Cardiac muscle cell (in vitro differentiated cells and primary cell): Measurements from ENCODE around the gene ABL1. TPM values are rescaled to one million over a fixed set of nuclear protein-coding genes. Genes with fewer than 3 reads are reported as not detected.

Experiments used
- DNase-seq, 2 donors: peaks; one replicate each; pipeline versions ENCODE4 v3.0.0 to v3.0.0-alpha.2; 2010 to 2017; ENCODE audit warnings: low read depth in 1 of 2, low spot score in 1 of 2
- H3K27ac ChIP-seq: fragments of 200-600 bp; sonication (generic); 2 replicates; pipeline ENCODE4 v1.5.1; 2016
- H3K27me3 ChIP-seq: fragments of 200-600 bp; sonication (generic); 2 replicates; pipeline ENCODE4 v1.6.0; 2016; ENCODE audit warnings: control low read depth
- H3K36me3 ChIP-seq: fragments of 200-600 bp; sonication (generic); 2 replicates; pipeline ENCODE4 v1.5.1; 2016; ENCODE audit warnings: control low read depth
- H3K4me1 ChIP-seq: fragments of 200-600 bp; sonication (generic); 2 replicates; pipeline ENCODE4 v1.8.1; 2017; ENCODE audit warnings: low read depth, mild to moderate bottlenecking, mixed run types
- H3K4me3 ChIP-seq: fragments of 200-600 bp; sonication (generic); 2 replicates; pipeline ENCODE4 v1.5.1; 2016; ENCODE audit warnings: mild to moderate bottlenecking
- H3K9me3 ChIP-seq: fragments of 200-600 bp; sonication (generic); 2 replicates; pipeline ENCODE4 v1.5.1; 2017; ENCODE audit warnings: low read depth, mild to moderate bottlenecking, control low read depth
- CTCF ChIP-seq: IDR thresholded peaks from 2 replicates; pipeline ENCODE4 v1.5.1; 2012; ENCODE audit warnings: low read depth, mild to moderate bottlenecking, low read length
- polyA plus RNA-seq: library from polyadenylated mRNA; unstranded; fragments of >200 nt; fragmentation: Nextera tagmentation; extraction: Ambion mirVana; gene quantifications from 2 replicates; pipeline ENCODE4 v1.2.1, GENCODE V29; 2016
- total RNA-seq: library from RNA; depleted of rRNA; stranded (reverse); fragments of >200 nt; gene quantifications from 2 replicates; pipeline ENCODE4 v1.2.3, GENCODE V29; 2016

Gene ABL1
- total and polyA plus RNA-seq, 2 experiments from 2014 or later = 41.8 to 97.1 TPM

GRCh38 chr9:130878295-130878694, 43.2 kb downstream of the ABL1 start:
- no peak for TF ChIP-seq CTCF
- Histone ChIP-seq H3K4me1 (peaks cover 7% of the 10 kb centered on the region), H3K27ac (no peak overlapping the region), H3K36me3 (peaks cover 64% of the 10 kb centered on the region), H3K9me3 (no peaks in the 10 kb centered on the region), H3K4me3 (no peak overlapping the region), H3K27me3 (no peaks in the 10 kb centered on the region)
- no peak for DNase-seq

- peaks cover 59% of the 10 kb centered on the region for H3K36me3 ChIP-seq
- no peaks in the 10 kb centered on the region for H3K27me3 ChIP-seq
- no peak overlapping the region for H3K4me3 ChIP-seq
- DNase-seq = no peak
- H3K4me1 ChIP-seq = no peaks in the 10 kb centered on the region
- H3K9me3 ChIP-seq = no peaks in the 10 kb centered on the region
- H3K27ac ChIP-seq = no peak overlapping the region
- no peak for TF ChIP-seq CTCF
These were observed 44.9 kb downstream of the ABL1 start for GRCh38 chr9:130879863-130880411.

GRCh38 chr9:130880599-130881220, 45.7 kb downstream of the ABL1 start:
- peaks cover 60% of the 10 kb centered on the region for H3K36me3 ChIP-seq
- H3K4me1 ChIP-seq = no peaks in the 10 kb centered on the region
- no peak overlapping the region for H3K4me3 ChIP-seq
- no peak for TF ChIP-seq CTCF
- DNase-seq = no peak
- H3K9me3 ChIP-seq = no peaks in the 10 kb centered on the region
- H3K27me3 ChIP-seq = no peaks in the 10 kb centered on the region
- H3K27ac ChIP-seq = no peak overlapping the region

GRCh38 chr9:130881516-130881915, 46.5 kb downstream of the ABL1 start:
- no peak for DNase-seq
- Histone ChIP-seq H3K36me3 (peaks cover 62% of the 10 kb centered on the region), H3K27ac (no peak overlapping the region), H3K4me1 (no peaks in the 10 kb centered on the region), H3K4me3 (no peak overlapping the region), H3K9me3 (no peaks in the 10 kb centered on the region), H3K27me3 (no peaks in the 10 kb centered on the region)
- no peak for TF ChIP-seq CTCF

GRCh38 chr9:130882696-130883225, 47.7 kb downstream of the ABL1 start:
- Histone ChIP-seq H3K27me3 (no peaks in the 10 kb centered on the region), H3K4me1 (no peaks in the 10 kb centered on the region), H3K4me3 (no peak overlapping the region), H3K9me3 (no peaks in the 10 kb centered on the region), H3K36me3 (peaks cover 67% of the 10 kb centered on the region), H3K27ac (no peak overlapping the region)
- no peak for TF ChIP-seq CTCF
- no peak for DNase-seq
